GM12891 (cell line): ENCODE data around the gene ATP2B2.

Source experiments
- POLR2A ChIP-seq: IDR thresholded peaks from 2 replicates; pipeline ENCODE4 v1.6.1; 2011; ENCODE audit warnings: low read depth, low read length, control low read depth
- POLR2AphosphoS5 ChIP-seq: IDR thresholded peaks from 2 replicates; pipeline ENCODE4 v1.6.1; 2011; ENCODE audit warnings: low read depth, low read length, control low read depth

- no peak for TF ChIP-seq POLR2A
- no peak for TF ChIP-seq POLR2AphosphoS5
These were observed 225.2 kb downstream of the ATP2B2 start for GRCh38 chr3:10280177-10280529.
